GM12892 (cell line): ENCODE results near the gene ADAMTS4.

Source experiments
- POLR2A ChIP-seq: IDR thresholded peaks from 2 replicates; pipeline ENCODE4 v1.6.1; 2011; ENCODE audit warnings: low read depth, low read length, control low read depth
- POLR2AphosphoS5 ChIP-seq: IDR thresholded peaks from 2 replicates; pipeline ENCODE4 v1.6.1; 2011; ENCODE audit warnings: low read depth, low read length, control low read depth
- TAF1 ChIP-seq: IDR thresholded peaks from 2 replicates; pipeline ENCODE4 v1.6.1; 2011; ENCODE audit warnings: low read depth, mild to moderate bottlenecking, control low read depth, low read length, borderline replicate concordance

- TF ChIP-seq POLR2AphosphoS5 (no peak), TAF1 (no peak), POLR2A (no peak)
These were observed 10.5 kb downstream of the ADAMTS4 start for GRCh38 chr1:161188381-161188780.
